HG03108 (cell line): ENCODE results near the gene SCRT2.
A peak's percentile ranks its signal among the peaks of the same experiment; 100 is the strongest.
"Not testable (repeated sequence)": the region's sequence is repeated elsewhere in the genome, so short reads cannot be mapped to it uniquely, and the experiment has no call there.

ENCODE experiments used
- ATAC-seq: cut with Tn5 transposase; IDR thresholded peaks from one replicate; pipeline ENCODE4 v1.9.1; 2021; ENCODE audit warnings: moderate library complexity; ENCODE audit not compliant: unreplicated experiment

SCRT2 gene

GRCh38 chr20:653590-654416 lies 21.8 kb downstream of the SCRT2 start:
- no peak for ATAC-seq

GRCh38 chr20:653110-653589 lies 22.5 kb downstream of the SCRT2 start, which contains the start of gene SRXN1:
SRXN1 (minus strand) TSS chr20:653200; CDS start chr20:653185, 15 bp downstream.
- ATAC-seq = peak; percentile 91

GRCh38 chr20:652615-653109 lies 22.9 kb downstream of the SCRT2 start:
- no peak for ATAC-seq

GRCh38 chr20:651713-652614 lies 23.6 kb downstream of the SCRT2 start:
- ATAC-seq = no peak

GRCh38 chr20:650954-651353 lies 24.6 kb downstream of the SCRT2 start:
- no peak for ATAC-seq

- ATAC-seq = no peak
These were observed 25.3 kb downstream of the SCRT2 start for GRCh38 chr20:650281-650680.

- ATAC-seq = no peak
These were observed 28.1 kb downstream of the SCRT2 start for GRCh38 chr20:647479-648019.

GRCh38 chr20:646868-647233 lies 28.8 kb downstream of the SCRT2 start:
- ATAC-seq = no peak

GRCh38 chr20:646107-646867 lies 29.3 kb downstream of the SCRT2 start:
- ATAC-seq = no peak

GRCh38 chr20:645318-646106 lies 30.1 kb downstream of the SCRT2 start:
- peak; percentile 55 for ATAC-seq

GRCh38 chr20:644692-645317 lies 30.8 kb downstream of the SCRT2 start:
- no peak for ATAC-seq

- ATAC-seq = no peak
These were observed 33.0 kb downstream of the SCRT2 start for GRCh38 chr20:642398-643174.

GRCh38 chr20:642013-642397 lies 33.6 kb downstream of the SCRT2 start:
- ATAC-seq = not testable (repeated sequence)

GRCh38 chr20:641516-641875 lies 34.1 kb downstream of the SCRT2 start:
- ATAC-seq = no peak

GRCh38 chr20:640674-641515 lies 34.7 kb downstream of the SCRT2 start:
- ATAC-seq = no peak

GRCh38 chr20:638579-638978 lies 37.0 kb downstream of the SCRT2 start:
- ATAC-seq = no peak

GRCh38 chr20:637559-637958 lies 38.0 kb downstream of the SCRT2 start:
- no peak for ATAC-seq

- no peak for ATAC-seq
These were observed 39.7 kb downstream of the SCRT2 start for GRCh38 chr20:635893-636338.
